ENCODE results near the gene BCL2L13. TPM values are rescaled to one million over a fixed set of nuclear protein-coding genes. Genes with fewer than 3 reads are reported as not detected.

BCL2L13 gene
- polyA plus RNA-seq, 1 donor from 2014 or later = 20.8 TPM

DNA sequence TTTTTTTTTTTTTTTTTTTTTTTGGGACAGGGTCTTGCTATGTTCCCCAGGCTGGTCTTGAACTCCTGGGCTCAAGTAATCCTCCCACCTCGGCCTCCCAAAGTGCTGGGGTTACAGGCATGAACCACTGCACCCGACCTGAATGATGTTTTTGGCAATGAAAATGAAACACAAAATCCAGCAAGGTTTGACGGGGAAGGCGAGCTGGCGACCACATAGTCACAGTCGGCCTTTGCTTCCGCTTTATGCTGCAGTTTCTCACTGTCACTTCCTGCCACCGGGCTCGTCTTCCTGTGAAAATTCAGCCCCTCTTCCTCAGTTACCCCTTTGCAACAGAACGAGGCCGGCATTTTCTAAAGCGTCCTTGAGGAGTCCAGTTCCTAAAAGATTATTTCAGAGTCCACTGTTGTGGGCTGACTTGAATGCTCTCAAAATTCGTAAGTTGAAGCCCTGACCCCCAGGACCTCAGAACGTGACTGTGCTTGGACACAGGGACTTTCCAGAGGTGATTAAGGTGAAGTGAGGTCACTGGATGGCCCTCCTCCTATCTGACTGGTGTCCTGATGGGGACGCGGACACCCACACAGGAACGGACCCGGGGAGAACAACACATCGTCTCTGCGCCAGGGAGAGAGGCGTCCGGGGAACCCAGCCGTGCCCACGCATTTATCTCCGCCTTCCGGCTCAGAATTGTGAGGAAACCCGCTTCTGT lies 138.6 kb downstream of the BCL2L13 start:
- Histone ChIP-seq H3K36me3 (ENCODE audit: insufficient read depth, low read length) (no peaks in the 10 kb centered on the region), H3K4me3 (ENCODE audit: low read length) (no peak overlapping the region), H2AFZ (ENCODE audit: low read depth, low read length) (no peak overlapping the region), H3K9me3 (ENCODE audit: low read length) (no peaks in the 10 kb centered on the region), H3K9ac (ENCODE audit: low read length) (no peak overlapping the region), H3K9me2 (ENCODE audit: insufficient read depth, low read length) (no peaks in the 10 kb centered on the region), H3K27me3 (ENCODE audit: insufficient read depth, low read depth, low read length) (no peaks in the 10 kb centered on the region), H3K27ac (ENCODE audit: low read length) (no peak overlapping the region), H4K20me1 (ENCODE audit: insufficient read depth) (no peaks in the 10 kb centered on the region), H3K79me2 (replicated peaks; ENCODE audit: insufficient read depth, low read length) (peaks cover 5% of the 10 kb centered on the region), H3F3A (ENCODE audit: insufficient read depth, low read length, poor library complexity, severe bottlenecking) (no peaks in the 10 kb centered on the region), H3K4me2 (ENCODE audit: low read length) (no peak overlapping the region)
- no peak for TF ChIP-seq POLR2AphosphoS5 (IDR thresholded peaks at IDR 0.05)
- TF ChIP-seq TAF1 (IDR thresholded peaks at IDR 0.05; ENCODE audit: low read depth) = no peak
- TF ChIP-seq EP300 (conservative IDR thresholded peaks at IDR 0.05; ENCODE audit: poor library complexity, severe bottlenecking) = no peak
- TF ChIP-seq, protein P1, sequence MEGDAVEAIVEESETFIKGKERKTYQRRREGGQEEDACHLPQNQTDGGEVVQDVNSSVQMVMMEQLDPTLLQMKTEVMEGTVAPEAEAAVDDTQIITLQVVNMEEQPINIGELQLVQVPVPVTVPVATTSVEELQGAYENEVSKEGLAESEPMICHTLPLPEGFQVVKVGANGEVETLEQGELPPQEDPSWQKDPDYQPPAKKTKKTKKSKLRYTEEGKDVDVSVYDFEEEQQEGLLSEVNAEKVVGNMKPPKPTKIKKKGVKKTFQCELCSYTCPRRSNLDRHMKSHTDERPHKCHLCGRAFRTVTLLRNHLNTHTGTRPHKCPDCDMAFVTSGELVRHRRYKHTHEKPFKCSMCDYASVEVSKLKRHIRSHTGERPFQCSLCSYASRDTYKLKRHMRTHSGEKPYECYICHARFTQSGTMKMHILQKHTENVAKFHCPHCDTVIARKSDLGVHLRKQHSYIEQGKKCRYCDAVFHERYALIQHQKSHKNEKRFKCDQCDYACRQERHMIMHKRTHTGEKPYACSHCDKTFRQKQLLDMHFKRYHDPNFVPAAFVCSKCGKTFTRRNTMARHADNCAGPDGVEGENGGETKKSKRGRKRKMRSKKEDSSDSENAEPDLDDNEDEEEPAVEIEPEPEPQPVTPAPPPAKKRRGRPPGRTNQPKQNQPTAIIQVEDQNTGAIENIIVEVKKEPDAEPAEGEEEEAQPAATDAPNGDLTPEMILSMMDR (IDR thresholded peaks at IDR 0.05; ENCODE audit: poor library complexity, severe bottlenecking) = no peak
- TF ChIP-seq, protein P2, sequence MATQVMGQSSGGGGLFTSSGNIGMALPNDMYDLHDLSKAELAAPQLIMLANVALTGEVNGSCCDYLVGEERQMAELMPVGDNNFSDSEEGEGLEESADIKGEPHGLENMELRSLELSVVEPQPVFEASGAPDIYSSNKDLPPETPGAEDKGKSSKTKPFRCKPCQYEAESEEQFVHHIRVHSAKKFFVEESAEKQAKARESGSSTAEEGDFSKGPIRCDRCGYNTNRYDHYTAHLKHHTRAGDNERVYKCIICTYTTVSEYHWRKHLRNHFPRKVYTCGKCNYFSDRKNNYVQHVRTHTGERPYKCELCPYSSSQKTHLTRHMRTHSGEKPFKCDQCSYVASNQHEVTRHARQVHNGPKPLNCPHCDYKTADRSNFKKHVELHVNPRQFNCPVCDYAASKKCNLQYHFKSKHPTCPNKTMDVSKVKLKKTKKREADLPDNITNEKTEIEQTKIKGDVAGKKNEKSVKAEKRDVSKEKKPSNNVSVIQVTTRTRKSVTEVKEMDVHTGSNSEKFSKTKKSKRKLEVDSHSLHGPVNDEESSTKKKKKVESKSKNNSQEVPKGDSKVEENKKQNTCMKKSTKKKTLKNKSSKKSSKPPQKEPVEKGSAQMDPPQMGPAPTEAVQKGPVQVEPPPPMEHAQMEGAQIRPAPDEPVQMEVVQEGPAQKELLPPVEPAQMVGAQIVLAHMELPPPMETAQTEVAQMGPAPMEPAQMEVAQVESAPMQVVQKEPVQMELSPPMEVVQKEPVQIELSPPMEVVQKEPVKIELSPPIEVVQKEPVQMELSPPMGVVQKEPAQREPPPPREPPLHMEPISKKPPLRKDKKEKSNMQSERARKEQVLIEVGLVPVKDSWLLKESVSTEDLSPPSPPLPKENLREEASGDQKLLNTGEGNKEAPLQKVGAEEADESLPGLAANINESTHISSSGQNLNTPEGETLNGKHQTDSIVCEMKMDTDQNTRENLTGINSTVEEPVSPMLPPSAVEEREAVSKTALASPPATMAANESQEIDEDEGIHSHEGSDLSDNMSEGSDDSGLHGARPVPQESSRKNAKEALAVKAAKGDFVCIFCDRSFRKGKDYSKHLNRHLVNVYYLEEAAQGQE (IDR thresholded peaks at IDR 0.05; ENCODE audit: borderline replicate concordance) = no peak
- TF ChIP-seq RAD21 (conservative IDR thresholded peaks at IDR 0.05) = no peak
- TF ChIP-seq SMC3 (conservative IDR thresholded peaks at IDR 0.05; ENCODE audit: poor library complexity) = no peak
- no peak for TF ChIP-seq EZH2 (IDR thresholded peaks at IDR 0.05; ENCODE audit: borderline replicate concordance, insufficient read depth, low read length, poor library complexity, severe bottlenecking)

DNA sequence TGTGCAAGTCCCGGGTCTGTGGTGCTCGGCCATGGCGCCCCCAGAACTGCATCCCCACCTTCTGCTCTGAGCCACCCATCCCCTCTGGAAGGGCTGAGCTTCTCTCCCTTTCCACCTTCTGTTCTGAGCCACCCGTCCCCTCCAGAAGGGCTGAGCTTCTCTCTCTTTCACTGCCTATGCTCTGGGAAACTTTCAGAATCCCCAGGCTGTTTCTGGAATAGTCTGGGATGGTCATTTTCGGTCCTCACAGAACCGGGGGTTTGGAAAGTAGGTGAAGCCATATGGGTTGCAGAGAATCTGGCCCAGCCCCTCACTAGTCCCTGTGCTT lies 139.1 kb downstream of the BCL2L13 start:
- no peaks in the 10 kb centered on the region for H3K9me2 ChIP-seq (ENCODE audit: insufficient read depth, low read length)
- no peak overlapping the region for H3K9ac ChIP-seq (ENCODE audit: low read length)
- no peak overlapping the region for H3K4me3 ChIP-seq (ENCODE audit: low read length)
- TF ChIP-seq MXI1 (conservative IDR thresholded peaks at IDR 0.05; ENCODE audit: poor library complexity, severe bottlenecking) = no peak
- TF ChIP-seq SMC3 (conservative IDR thresholded peaks at IDR 0.05; ENCODE audit: poor library complexity) = no peak
- no peaks in the 10 kb centered on the region for H3K9me3 ChIP-seq (ENCODE audit: low read length)
- H3K79me2 ChIP-seq (replicated peaks; ENCODE audit: insufficient read depth, low read length) = peaks cover 5% of the 10 kb centered on the region
- H3K36me3 ChIP-seq (ENCODE audit: insufficient read depth, low read length) = no peaks in the 10 kb centered on the region
- no peak overlapping the region for H3K27ac ChIP-seq (ENCODE audit: low read length)
- H2AFZ ChIP-seq (ENCODE audit: low read depth, low read length) = no peak overlapping the region
- no peak overlapping the region for H3K4me2 ChIP-seq (ENCODE audit: low read length)
- no peaks in the 10 kb centered on the region for H3F3A ChIP-seq (ENCODE audit: insufficient read depth, low read length, poor library complexity, severe bottlenecking)
- H4K20me1 ChIP-seq (ENCODE audit: insufficient read depth) = no peaks in the 10 kb centered on the region
- H3K27me3 ChIP-seq (ENCODE audit: insufficient read depth, low read depth, low read length) = no peaks in the 10 kb centered on the region

Data from neural cell (in vitro differentiated cells).